ENCODE measurements around the gene ST3GAL2. TPM values are rescaled to one million over a fixed set of nuclear protein-coding genes. Genes with fewer than 3 reads are reported as not detected.

Gene ST3GAL2
- polyA plus RNA-seq, 2 of the 4 experiments (the other 2 are of a cell fraction) = 11.1 to 16.3 TPM

- CTCF ChIA-PET = interaction anchor here (1.0 to 10.5 kb wide), 5 partner anchors 12 to 262 kb away, joined by 4 to 110 read pairs (median 5); partner anchors contain the start of genes FCSK and ST3GAL2
- POLR2A ChIA-PET = interaction anchor here (2.3 kb wide), 1 partner anchor 11 kb away, joined by 13 read pairs; no protein-coding TSS in a partner anchor
- Histone ChIP-seq H3K4me2 (no peak overlapping the region), H3K4me3 (no peak overlapping the region), H3K4me1 (peaks cover 17% of the 10 kb centered on the region), H3K9me3 (no peaks in the 10 kb centered on the region), H3K27ac (no peak overlapping the region; a peak in 1 of 6 replicates)
- WGBS (ENCODE audit: missing lambda C conversion rate) = 95% methylated on average over 3 of the region's 3 CpGs
- ATAC-seq (no peak), DNase-seq (ENCODE audit: low read depth in 1 of 2, low spot score in 1 of 2) (no peak), FAIRE-seq (no peak)
- TF ChIP-seq RNF2 (IDR thresholded peaks at IDR 0.05; ENCODE audit: borderline replicate concordance, low read depth) = no peak
- TF ChIP-seq NPAS2 (CRISPR knock-in tag; IDR thresholded peaks at IDR 0.05; ENCODE audit: borderline replicate concordance) = no peak
- TF ChIP-seq RFX5 (IDR thresholded peaks at IDR 0.05) = no peak
- TF ChIP-seq TFCP2L1 (CRISPR knock-in tag; IDR thresholded peaks at IDR 0.05) = no peak
- no peak for TF ChIP-seq HDAC2 (IDR thresholded peaks at IDR 0.05)
- TF ChIP-seq NR3C1 (IDR thresholded peaks at IDR 0.05) = no peak
- no peak for TF ChIP-seq ZNF302 (CRISPR knock-in tag; IDR thresholded peaks at IDR 0.05)
- no peak for TF ChIP-seq BHLHE40 (IDR thresholded peaks at IDR 0.05; ENCODE audit: low read depth, low read length)
- TF ChIP-seq MAZ (IDR thresholded peaks at IDR 0.05; ENCODE audit: borderline replicate concordance, low read depth, low read length) = no peak
- no peak for TF ChIP-seq FOSL2 (IDR thresholded peaks at IDR 0.05)
- no peak for TF ChIP-seq FOSL2 (CRISPR knock-in tag; IDR thresholded peaks at IDR 0.05)
- TF ChIP-seq JUNB (IDR thresholded peaks at IDR 0.05) = no peak
- no peak for TF ChIP-seq ZSCAN20 (CRISPR knock-in tag; IDR thresholded peaks at IDR 0.05)
- no peak for TF ChIP-seq CTCF (IDR thresholded peaks at IDR 0.05)
- TF ChIP-seq HOXB5 (CRISPR knock-in tag; IDR thresholded peaks at IDR 0.05) = no peak
- TF ChIP-seq FOXS1 (CRISPR knock-in tag; IDR thresholded peaks at IDR 0.05) = no peak
- no peak for TF ChIP-seq FOSB (CRISPR knock-in tag; IDR thresholded peaks at IDR 0.05)
Observed at GRCh38 chr16:70391446-70391845, 47.5 kb downstream of the ST3GAL2 start.

- ChIA-PET POLR2A (no interaction called here), CTCF (interaction anchor here (1.0 to 5.3 kb wide), 6 partner anchors 11 to 263 kb away, joined by 3 to 33 read pairs (median 4); partner anchors contain the start of genes FCSK and ST3GAL2)
- H3K9me3 ChIP-seq = no peaks in the 10 kb centered on the region
- peaks cover 15% of the 10 kb centered on the region for H3K4me1 ChIP-seq
- no peak overlapping the region for H3K27ac ChIP-seq
- FAIRE-seq = no peak
- DNase-seq (ENCODE audit: low read depth in 1 of 2, low spot score in 1 of 2) = no peak
- 91% methylated on average over 5 of the region's 5 CpGs for WGBS (ENCODE audit: missing lambda C conversion rate)
- no peak overlapping the region for H3K4me2 ChIP-seq
- TF ChIP-seq MYC (IDR thresholded peaks at IDR 0.05; ENCODE audit: borderline replicate concordance, low read length) (no peak), MAFK (IDR thresholded peaks at IDR 0.05; ENCODE audit: partially characterized antibody) (no peak), RCOR1 (IDR thresholded peaks at IDR 0.05; ENCODE audit: low read depth, low read length) (no peak), CHD4 (IDR thresholded peaks at IDR 0.05; ENCODE audit: borderline replicate concordance) (no peak), HEYL (CRISPR knock-in tag; IDR thresholded peaks at IDR 0.05) (no peak), RNF2 (IDR thresholded peaks at IDR 0.05; ENCODE audit: borderline replicate concordance, low read depth) (no peak), ATOH8 (CRISPR knock-in tag; IDR thresholded peaks at IDR 0.05; ENCODE audit: low read depth) (no peak), HDAC2 (IDR thresholded peaks at IDR 0.05) (no peak), MAX (IDR thresholded peaks at IDR 0.05) (no peak), FOSL2 (IDR thresholded peaks at IDR 0.05) (no peak), FOSL2 (CRISPR knock-in tag; IDR thresholded peaks at IDR 0.05) (no peak), ZSCAN20 (CRISPR knock-in tag; IDR thresholded peaks at IDR 0.05) (no peak), KDM1A (IDR thresholded peaks at IDR 0.05; ENCODE audit: low read depth) (no peak)
- TF ChIP-seq, protein P1, sequence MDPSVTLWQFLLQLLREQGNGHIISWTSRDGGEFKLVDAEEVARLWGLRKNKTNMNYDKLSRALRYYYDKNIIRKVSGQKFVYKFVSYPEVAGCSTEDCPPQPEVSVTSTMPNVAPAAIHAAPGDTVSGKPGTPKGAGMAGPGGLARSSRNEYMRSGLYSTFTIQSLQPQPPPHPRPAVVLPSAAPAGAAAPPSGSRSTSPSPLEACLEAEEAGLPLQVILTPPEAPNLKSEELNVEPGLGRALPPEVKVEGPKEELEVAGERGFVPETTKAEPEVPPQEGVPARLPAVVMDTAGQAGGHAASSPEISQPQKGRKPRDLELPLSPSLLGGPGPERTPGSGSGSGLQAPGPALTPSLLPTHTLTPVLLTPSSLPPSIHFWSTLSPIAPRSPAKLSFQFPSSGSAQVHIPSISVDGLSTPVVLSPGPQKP (IDR thresholded peaks at IDR 0.05; ENCODE audit: low read depth, low read length) = no peak
- TF ChIP-seq, protein P2, sequence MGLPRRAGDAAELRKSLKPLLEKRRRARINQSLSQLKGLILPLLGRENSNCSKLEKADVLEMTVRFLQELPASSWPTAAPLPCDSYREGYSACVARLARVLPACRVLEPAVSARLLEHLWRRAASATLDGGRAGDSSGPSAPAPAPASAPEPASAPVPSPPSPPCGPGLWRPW (IDR thresholded peaks at IDR 0.05) = no peak
- no peak overlapping the region for H3K4me3 ChIP-seq
- ATAC-seq = peak; percentile 10 to 17; a peak in 1 of 6 replicates
Observed at GRCh38 chr16:70390774-70391173, 48.1 kb downstream of the ST3GAL2 start.
